NCI-H748 (cell line): ENCODE measurements around the gene LRMDA.
"Not testable (repeated sequence)": the region's sequence is repeated elsewhere in the genome, so short reads cannot be mapped to it uniquely, and the experiment has no call there.

Source experiments
- DNase-seq: peaks from one replicate; lab custom pipeline; 2025; ENCODE audit not compliant: unreplicated experiment; lab: John Stamatoyannopoulos, UW

Gene LRMDA

GRCh38 chr10:75764974-75765788, 333.8 kb downstream of the LRMDA start:
- DNase-seq: peak; percentile 4

GRCh38 chr10:75765789-75766096, 334.3 kb downstream of the LRMDA start:
- no peak for DNase-seq

GRCh38 chr10:75766106-75766505, 334.7 kb downstream of the LRMDA start:
- DNase-seq: no peak

GRCh38 chr10:75766752-75767151, 335.3 kb downstream of the LRMDA start:
- not testable (repeated sequence) for DNase-seq

- no peak for DNase-seq
Measured at GRCh38 chr10:75770626-75771081, 339.2 kb downstream of the LRMDA start.

GRCh38 chr10:75771606-75772005, 340.2 kb downstream of the LRMDA start:
- no peak for DNase-seq

- no peak for DNase-seq
Measured at GRCh38 chr10:75772153-75772887, 340.9 kb downstream of the LRMDA start.

GRCh38 chr10:75773231-75773780, 341.9 kb downstream of the LRMDA start:
- no peak for DNase-seq

- DNase-seq: no peak
Measured at GRCh38 chr10:75773813-75774782, 342.7 kb downstream of the LRMDA start.

GRCh38 chr10:75774783-75775490, 343.5 kb downstream of the LRMDA start:
- no peak for DNase-seq

- peak; percentile 83 for DNase-seq
Measured at GRCh38 chr10:75776738-75777504, 345.5 kb downstream of the LRMDA start.

GRCh38 chr10:75778665-75779064, 347.2 kb downstream of the LRMDA start:
- DNase-seq: no peak

GRCh38 chr10:75779276-75779675, 347.9 kb downstream of the LRMDA start:
- DNase-seq: no peak

- no peak for DNase-seq
Measured at GRCh38 chr10:75782463-75783248, 351.2 kb downstream of the LRMDA start.

- DNase-seq: no peak
Measured at GRCh38 chr10:75788394-75789205, 357.2 kb downstream of the LRMDA start.

GRCh38 chr10:75793848-75794247, 362.4 kb downstream of the LRMDA start:
- no peak for DNase-seq

- DNase-seq: no peak
Measured at GRCh38 chr10:75801121-75801520, 369.7 kb downstream of the LRMDA start.

GRCh38 chr10:75801661-75802060, 370.2 kb downstream of the LRMDA start:
- DNase-seq: no peak
